SK-N-SH treated with all-trans-retinoic acid at 6 μM for 48 hours (cell line): Measurements from ENCODE around the gene OR2T12.

Source experiments
- PATZ1 ChIP-seq: fragments of 250-450 bp; sonication (Bioruptor Pico); IDR thresholded peaks from 2 replicates; pipeline ENCODE4 v1.8.0; 2020; ENCODE audit warnings: mild to moderate bottlenecking, moderate library complexity, borderline replicate concordance
- ZC3H10 ChIP-seq: fragments of 250-450 bp; sonication (Bioruptor Pico); IDR thresholded peaks from 2 replicates; pipeline ENCODE4 v1.5.1; 2021; ENCODE audit warnings: mild to moderate bottlenecking, moderate library complexity
- ZFP3 ChIP-seq: fragments of 250-450 bp; sonication (Bioruptor Pico); IDR thresholded peaks from 2 replicates; pipeline ENCODE4 v1.5.0; 2020; ENCODE audit warnings: mild to moderate bottlenecking, moderate library complexity

DNA sequence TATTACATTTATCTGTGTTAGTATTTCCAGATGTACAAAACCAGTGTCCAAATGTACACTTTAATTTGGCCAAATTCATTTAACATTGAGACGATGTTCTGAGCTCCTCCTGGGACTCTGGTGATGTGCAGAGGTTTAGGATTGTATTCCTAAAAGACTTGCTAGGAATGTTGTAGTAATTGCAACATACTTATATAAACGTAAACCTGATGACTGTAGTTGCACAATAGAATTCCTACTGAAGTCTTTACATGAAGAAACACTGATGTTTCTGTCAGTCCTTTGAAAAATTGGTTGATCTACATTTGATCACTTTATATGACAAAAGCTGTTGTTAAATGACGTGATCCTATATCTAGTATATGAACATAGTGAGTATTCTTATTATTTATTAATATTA lies 40.2 kb upstream of the OR2T12 start:
- no peak for TF ChIP-seq ZFP3 (CRISPR knock-in tag)
- TF ChIP-seq ZC3H10 (CRISPR knock-in tag) = no peak
- TF ChIP-seq PATZ1 (CRISPR knock-in tag) = no peak
